ENCODE results near the gene SERP1.

SERP1 gene

DNA sequence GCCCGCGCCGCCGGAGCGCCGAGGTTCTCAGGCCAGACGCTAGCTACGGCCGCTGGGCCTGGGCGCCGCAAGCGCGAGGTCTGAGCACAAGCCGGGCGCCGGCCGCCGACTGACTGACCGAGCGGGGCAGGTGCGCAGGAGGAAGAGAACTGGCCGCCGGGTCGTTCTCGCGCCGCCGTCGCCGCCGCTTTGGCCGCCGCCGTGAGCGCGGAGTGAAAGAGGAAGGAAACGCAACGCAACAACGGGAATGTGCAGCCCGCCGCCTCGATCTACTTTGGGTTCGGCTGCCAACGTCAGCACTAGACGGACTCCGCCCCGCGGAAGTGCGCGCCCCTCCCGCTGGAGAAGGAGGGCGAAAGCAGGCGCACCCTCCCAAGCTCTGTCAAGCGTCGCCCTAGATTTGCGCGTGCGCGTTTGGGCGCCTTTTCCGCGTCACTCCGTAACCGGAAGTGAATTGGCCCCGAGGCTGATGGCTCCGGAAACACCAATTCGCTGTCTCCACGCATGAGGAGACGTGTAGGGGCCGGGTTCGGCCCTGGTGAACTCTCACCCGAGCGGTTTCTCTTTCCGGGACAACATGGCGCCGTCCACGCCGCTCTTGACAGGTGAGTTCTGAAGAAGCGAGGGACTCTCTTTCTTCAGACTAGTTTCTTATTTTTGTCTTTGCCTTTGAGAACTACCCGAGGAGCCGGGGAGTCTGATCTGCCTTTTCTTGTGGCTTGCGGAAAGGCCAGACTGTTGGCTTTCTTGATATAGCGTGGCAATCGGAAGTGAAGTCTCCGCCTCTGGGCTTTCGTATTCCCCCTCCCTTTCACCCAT is at the start of gene SERP1, which contains the start of gene EIF2A:
Gene SERP1, minus strand, starts transcription at position 271 of the 819 bp plus-strand sequence. CDS start 361 bp downstream, outside the sequence.
Gene EIF2A, plus strand, starts transcription at position 562 of the 819 bp plus-strand sequence. Its CDS starts 16 bp downstream, at position 578.
- peak; percentile 95 for DNase-seq (ENCODE audit: low read depth, low spot score)
- peak within 1 kb of the TSS; percentile 92 for H3K27ac ChIP-seq

- H3K27ac ChIP-seq, result no peak overlapping the region
- no peak for DNase-seq (ENCODE audit: low read depth, low spot score)
Observed at GRCh38 chr3:150594150-150594549, 47.9 kb upstream of the SERP1 start.

- no peak for DNase-seq (ENCODE audit: low read depth, low spot score)
- peak overlapping the region; percentile 7 for H3K27ac ChIP-seq
Observed at GRCh38 chr3:150589759-150590158, 43.5 kb upstream of the SERP1 start.

DNA sequence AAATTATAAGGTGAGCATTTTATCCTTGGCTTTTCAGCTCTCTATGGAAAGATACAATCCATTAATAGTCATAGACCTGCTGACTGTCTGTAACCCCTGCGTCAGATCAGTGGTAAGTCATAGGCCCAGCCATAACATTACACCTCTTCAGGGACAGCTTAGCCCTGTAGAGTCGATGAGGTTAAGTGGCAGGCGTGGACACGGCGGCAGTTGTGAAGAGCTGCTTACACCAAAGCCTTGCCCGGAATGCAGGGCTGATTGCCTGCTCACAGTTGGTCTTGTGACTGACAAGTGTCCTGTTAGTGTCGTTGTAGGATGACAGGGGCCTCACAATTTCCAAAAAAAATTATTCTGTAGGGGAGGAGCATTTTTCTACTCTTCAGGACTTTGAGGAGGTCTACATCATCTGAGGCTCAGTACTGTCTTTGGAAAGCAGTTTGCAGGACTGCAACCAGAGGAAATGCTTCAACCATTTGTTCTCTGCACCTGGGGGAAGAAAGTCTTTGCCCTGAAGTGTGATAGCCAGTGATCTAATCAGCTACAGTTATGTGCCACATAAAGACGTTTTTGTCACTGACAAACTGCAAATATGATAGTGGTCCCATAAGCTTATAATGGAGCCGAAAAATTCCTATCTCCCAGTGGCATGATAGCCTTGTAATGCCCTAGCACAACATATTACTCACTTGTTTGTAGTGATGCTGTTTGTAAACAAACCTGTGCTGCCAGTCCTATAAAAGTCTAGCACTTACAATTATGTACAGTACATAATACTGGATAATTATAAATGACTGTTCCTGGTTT is 41.9 kb upstream of the SERP1 start:
- H3K27ac ChIP-seq, result no peak overlapping the region
- no peak for DNase-seq (ENCODE audit: low read depth, low spot score)

DNA sequence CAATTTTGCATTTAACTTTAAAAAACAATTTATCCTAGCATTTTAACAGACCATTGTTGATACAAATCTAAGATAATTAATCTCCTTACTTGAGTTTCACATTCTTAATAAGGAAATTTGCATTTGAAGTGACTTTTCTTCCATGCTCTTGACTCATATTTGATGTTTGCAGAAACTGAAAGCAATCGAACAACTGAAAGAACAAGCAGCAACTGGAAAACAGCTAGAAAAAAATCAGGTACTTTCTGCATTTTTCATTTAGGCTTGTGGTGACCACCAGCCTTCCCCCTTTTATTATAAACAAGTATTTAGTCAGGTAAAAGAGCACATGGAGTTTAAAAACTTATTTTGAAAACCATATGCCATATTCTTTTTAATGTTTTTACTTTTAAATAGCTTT is 36.7 kb upstream of the SERP1 start:
- H3K27ac ChIP-seq, result no peak overlapping the region
- no peak for DNase-seq (ENCODE audit: low read depth, low spot score)

DNA sequence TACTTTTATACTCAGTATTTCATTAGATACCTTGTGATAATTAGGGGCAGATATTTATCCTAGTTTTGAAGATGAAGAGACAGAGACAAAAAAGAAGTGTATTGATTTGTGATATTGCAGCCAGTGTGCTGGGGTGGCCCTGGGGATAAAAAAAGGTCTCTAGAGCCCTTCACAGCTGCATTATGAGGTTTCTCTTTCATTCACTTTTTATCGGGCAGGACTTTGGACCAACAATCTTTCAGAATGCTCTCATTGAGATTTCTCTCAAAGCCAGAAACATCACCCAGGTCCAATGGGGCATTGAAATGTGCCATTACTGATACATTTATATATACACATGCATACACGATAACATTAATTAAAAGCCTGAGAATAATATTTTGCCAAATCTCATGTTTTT is 36.3 kb upstream of the SERP1 start:
- DNase-seq (ENCODE audit: low read depth, low spot score), result no peak
- H3K27ac ChIP-seq, result no peak overlapping the region

GRCh38 chr3:150581174-150581573 is 34.9 kb upstream of the SERP1 start:
- H3K27ac ChIP-seq, result no peak overlapping the region

GRCh38 chr3:150577855-150578254 is 31.6 kb upstream of the SERP1 start:
- no peak for DNase-seq (ENCODE audit: low read depth, low spot score)
- H3K27ac ChIP-seq, result no peak overlapping the region

More at GRCh38 chr3:150581174-150581573, 34.9 kb upstream of the SERP1 start:
- no peak for DNase-seq (ENCODE audit: low read depth, low spot score)

GRCh38 chr3:150567328-150567727 is 21.0 kb upstream of the SERP1 start:
- DNase-seq (ENCODE audit: low read depth, low spot score), result no peak
- no peak overlapping the region for H3K27ac ChIP-seq

DNA sequence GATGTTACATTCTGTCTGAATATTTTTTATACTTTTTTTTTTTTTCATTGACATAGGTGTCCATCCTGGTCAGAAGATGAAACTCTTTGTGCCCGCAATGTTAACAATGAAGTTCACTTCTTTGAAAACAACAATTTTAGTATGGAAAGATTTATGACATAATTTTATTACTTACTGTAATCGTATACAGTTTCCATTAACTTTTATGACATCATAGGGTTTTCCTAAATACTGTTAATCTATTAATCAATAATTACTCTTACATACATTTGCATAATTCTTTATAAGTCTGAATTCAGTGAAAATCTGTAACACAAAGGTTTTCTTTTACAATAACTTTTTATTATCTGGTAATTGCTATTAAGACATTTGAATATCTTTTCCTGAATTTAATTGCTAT is 17.9 kb upstream of the SERP1 start:
- no peak overlapping the region for H3K27ac ChIP-seq
- DNase-seq (ENCODE audit: low read depth, low spot score), result no peak

GRCh38 chr3:150557725-150558124 is 11.4 kb upstream of the SERP1 start:
- no peak overlapping the region for H3K27ac ChIP-seq
- no peak for DNase-seq (ENCODE audit: low read depth, low spot score)

DNA sequence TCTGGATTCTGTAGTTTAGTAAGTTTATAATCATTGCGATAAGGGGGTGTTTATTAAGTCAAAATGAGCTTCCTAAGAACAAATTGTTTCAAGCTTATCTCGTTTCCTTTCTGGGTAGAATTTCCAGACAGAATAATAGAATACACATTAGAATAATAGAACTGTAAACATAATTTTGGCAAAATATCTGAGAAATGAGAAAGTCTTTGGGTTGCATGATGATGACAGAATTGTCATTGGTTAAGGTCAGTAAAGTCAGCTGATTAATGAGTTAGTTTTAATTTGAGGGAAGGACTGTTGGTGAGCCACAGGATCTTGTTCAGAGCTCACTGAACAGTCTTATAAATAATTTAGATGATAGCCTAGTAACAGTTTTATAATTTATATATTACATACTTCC is 10.5 kb upstream of the SERP1 start:
- DNase-seq (ENCODE audit: low read depth, low spot score), result no peak
- H3K27ac ChIP-seq, result no peak overlapping the region

- H3K27ac ChIP-seq, result no peak overlapping the region
Observed at GRCh38 chr3:150555859-150556436, 9.7 kb upstream of the SERP1 start.

DNA sequence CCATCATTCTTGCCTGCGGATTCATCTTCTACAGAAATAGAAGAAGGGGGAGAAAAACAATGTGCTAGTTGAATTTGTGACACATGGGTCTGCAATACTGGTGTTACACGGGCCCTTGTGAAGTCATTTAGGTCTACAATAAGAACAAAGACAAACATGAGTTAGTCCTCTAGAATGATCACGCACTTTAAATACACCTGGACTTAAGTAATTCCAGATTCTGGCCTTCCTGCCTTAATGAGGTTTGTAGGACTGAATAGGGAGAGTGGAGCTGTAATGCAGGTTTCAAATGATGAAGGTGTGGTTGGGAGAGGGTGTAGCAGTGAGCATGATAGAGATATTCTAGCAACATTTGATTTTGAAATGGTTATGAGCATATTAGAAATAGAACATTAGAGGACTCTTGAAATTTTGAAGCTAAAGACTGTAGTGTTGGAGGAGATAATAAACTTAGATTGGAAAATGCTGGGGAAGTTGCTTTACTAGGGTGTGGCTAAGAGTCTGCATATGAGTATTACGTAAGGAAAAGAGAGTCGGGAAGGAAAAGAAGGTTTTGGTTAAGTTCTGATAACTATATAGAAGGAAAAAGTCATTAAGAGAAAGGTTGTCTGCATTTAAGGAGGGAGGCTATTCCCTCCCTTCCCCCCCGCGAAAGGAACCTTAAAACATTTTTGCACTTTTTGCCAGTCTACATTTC is 897 bp upstream of the SERP1 start:
- H3K27ac ChIP-seq, result peak overlapping the region; percentile 92
- DNase-seq (ENCODE audit: low read depth, low spot score), result no peak

More at GRCh38 chr3:150555859-150556436, 9.7 kb upstream of the SERP1 start:
- DNase-seq (ENCODE audit: low read depth, low spot score), result no peak

GRCh38 chr3:150545419-150546225 is 674 bp downstream of the SERP1 start:
- DNase-seq (ENCODE audit: low read depth, low spot score), result no peak
- peak overlapping the region; percentile 92 for H3K27ac ChIP-seq

DNA sequence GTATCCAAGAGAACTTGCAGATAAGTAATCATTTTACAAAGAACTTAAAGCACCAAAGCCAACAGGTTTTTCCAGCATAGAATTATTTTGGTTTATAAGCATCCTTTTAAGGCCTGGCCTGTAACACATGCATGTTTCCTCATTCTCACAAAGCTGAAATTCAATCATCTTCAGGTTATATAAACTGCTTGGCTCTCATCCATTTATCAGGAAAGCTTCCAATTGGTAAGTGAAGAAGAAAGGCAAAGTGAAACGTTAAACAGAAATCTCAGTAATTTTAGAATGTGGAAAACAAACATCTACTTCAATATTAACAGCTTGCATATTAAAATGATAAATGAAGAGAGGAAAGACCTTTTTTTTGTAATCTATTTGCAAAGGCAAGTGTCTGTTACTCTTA is 1.6 kb downstream of the SERP1 start:
- H3K27ac ChIP-seq, result peak overlapping the region; percentile 92
- DNase-seq (ENCODE audit: low read depth, low spot score), result no peak

- DNase-seq (ENCODE audit: low read depth, low spot score), result no peak
- H3K27ac ChIP-seq, result peak overlapping the region; percentile 92
Observed at GRCh38 chr3:150544041-150544440, 2.3 kb downstream of the SERP1 start.

GRCh38 chr3:150543531-150543930 is 2.8 kb downstream of the SERP1 start:
- H3K27ac ChIP-seq, result no peak overlapping the region
- no peak for DNase-seq (ENCODE audit: low read depth, low spot score)

- H3K27ac ChIP-seq, result no peak overlapping the region
- no peak for DNase-seq (ENCODE audit: low read depth, low spot score)
Observed at GRCh38 chr3:150543128-150543527, 3.2 kb downstream of the SERP1 start.

Measured in epithelial cell of prostate (primary cell).